Upper lobe of left lung (tissue), 4 donors: ENCODE data around the gene DNAH17.

ENCODE experiments used
- EP300 ChIP-seq, 4 donors: sonication (generic); formaldehyde crosslinking; IDR thresholded peaks; one replicate each; pipeline ENCODE4 v1.5.1; 2017; ENCODE audit warnings: antibody characterized with exemption in 4 of 4, control low read depth in 2 of 4
- POLR2A ChIP-seq, 4 donors: fragments of 450-650 bp; IDR thresholded peaks; one replicate each; pipeline ENCODE4 v1.5.1; 2016 to 2017; ENCODE audit warnings: antibody characterized with exemption in 4 of 4, mild to moderate bottlenecking in 2 of 4
- POLR2AphosphoS5 ChIP-seq, 2 donors: sonication (generic); formaldehyde crosslinking; IDR thresholded peaks; one replicate each; pipeline ENCODE4 v1.5.1; 2017; ENCODE audit warnings: antibody characterized with exemption in 2 of 2
- TF ChIP-seq, protein P1 (sequence below), 6 experiments: fragments of 450-650 bp in 4 of 6; fragments of 200-600 bp in 2 of 6; sonication (generic) in 2 of 6; IDR thresholded peaks; one replicate each; pipeline ENCODE4 v1.5.1; 2016 to 2019; ENCODE audit warnings: antibody characterized with exemption in 6 of 6

GRCh38 chr17:78624324-78625151 lies 47.3 kb upstream of the DNAH17 start:
- TF ChIP-seq POLR2A (IDR thresholded peaks at IDR 0.05) = no peak
- TF ChIP-seq, protein P1, sequence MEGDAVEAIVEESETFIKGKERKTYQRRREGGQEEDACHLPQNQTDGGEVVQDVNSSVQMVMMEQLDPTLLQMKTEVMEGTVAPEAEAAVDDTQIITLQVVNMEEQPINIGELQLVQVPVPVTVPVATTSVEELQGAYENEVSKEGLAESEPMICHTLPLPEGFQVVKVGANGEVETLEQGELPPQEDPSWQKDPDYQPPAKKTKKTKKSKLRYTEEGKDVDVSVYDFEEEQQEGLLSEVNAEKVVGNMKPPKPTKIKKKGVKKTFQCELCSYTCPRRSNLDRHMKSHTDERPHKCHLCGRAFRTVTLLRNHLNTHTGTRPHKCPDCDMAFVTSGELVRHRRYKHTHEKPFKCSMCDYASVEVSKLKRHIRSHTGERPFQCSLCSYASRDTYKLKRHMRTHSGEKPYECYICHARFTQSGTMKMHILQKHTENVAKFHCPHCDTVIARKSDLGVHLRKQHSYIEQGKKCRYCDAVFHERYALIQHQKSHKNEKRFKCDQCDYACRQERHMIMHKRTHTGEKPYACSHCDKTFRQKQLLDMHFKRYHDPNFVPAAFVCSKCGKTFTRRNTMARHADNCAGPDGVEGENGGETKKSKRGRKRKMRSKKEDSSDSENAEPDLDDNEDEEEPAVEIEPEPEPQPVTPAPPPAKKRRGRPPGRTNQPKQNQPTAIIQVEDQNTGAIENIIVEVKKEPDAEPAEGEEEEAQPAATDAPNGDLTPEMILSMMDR (IDR thresholded peaks at IDR 0.05) = no peak
- TF ChIP-seq POLR2AphosphoS5 (IDR thresholded peaks at IDR 0.05) = no peak
- TF ChIP-seq EP300 (IDR thresholded peaks at IDR 0.05) = no peak
